Duodenal mucosa (tissue), 2 donors: ENCODE measurements around the gene ATRX.
A peak's percentile ranks its signal among the peaks of the same experiment; 100 is the strongest.
"Not testable (repeated sequence)": the region's sequence is repeated elsewhere in the genome, so short reads cannot be mapped to it uniquely, and the experiment has no call there.

Experiments
- H3K27ac ChIP-seq: one replicate; pipeline ENCODE4 v1.7.0; 2013; ENCODE audit warnings: low read depth, low read length
- H3K27me3 ChIP-seq, 2 donors: one replicate each; pipeline ENCODE4 v1.7.0; 2013; ENCODE audit warnings: low read length in 2 of 2, control low read depth in 1 of 2; ENCODE audit not compliant: insufficient read depth in 2 of 2, control insufficient read depth in 1 of 2
- H3K36me3 ChIP-seq, 2 donors: one replicate each; pipeline ENCODE4 v1.7.0; 2013; ENCODE audit warnings: low read length in 2 of 2, control low read depth in 1 of 2; ENCODE audit not compliant: insufficient read depth in 2 of 2, control insufficient read depth in 1 of 2
- H3K4me1 ChIP-seq, 2 donors: one replicate each; pipeline ENCODE4 v1.7.0; 2013; ENCODE audit warnings: low read length in 2 of 2, control low read depth in 1 of 2; ENCODE audit not compliant: insufficient read depth in 2 of 2, control insufficient read depth in 1 of 2
- H3K4me3 ChIP-seq, 2 donors: one replicate each; pipeline ENCODE4 v1.7.0; 2013; ENCODE audit warnings: low read length in 2 of 2, low read depth in 1 of 2
- H3K9ac ChIP-seq, 2 donors: one replicate each; pipeline ENCODE4 v1.7.0; 2013; ENCODE audit warnings: low read length in 2 of 2, low read depth in 1 of 2
- H3K9me3 ChIP-seq, 2 donors: one replicate each; pipeline ENCODE4 v1.7.0; 2013; ENCODE audit warnings: low read length in 2 of 2, control low read depth in 1 of 2; ENCODE audit not compliant: control insufficient read depth in 1 of 2

The ATRX gene

GRCh38 chrX:77786365-77786680, 307 bp upstream of the ATRX start:
- peak overlapping the region; percentile 92 for H3K27ac ChIP-seq
- no peaks in the 10 kb centered on the region for H3K9me3 ChIP-seq
- H3K27me3 ChIP-seq: no peaks in the 10 kb centered on the region
- H3K4me1 ChIP-seq: peaks cover 0 to 7% of the 10 kb centered on the region in 2 donors
- H3K4me3 ChIP-seq: peak overlapping the region; percentile 79 to 81
- peak overlapping the region; percentile 81 for H3K9ac ChIP-seq
- no peaks in the 10 kb centered on the region for H3K36me3 ChIP-seq

GRCh38 chrX:77779695-77780094, 6.3 kb downstream of the ATRX start:
- Histone ChIP-seq H3K27ac (no peak overlapping the region), H3K36me3 (no peaks in the 10 kb centered on the region), H3K27me3 (no peaks in the 10 kb centered on the region), H3K4me1 (peaks cover 3 to 4% of the 10 kb centered on the region in 2 donors), H3K9ac (no peak overlapping the region), H3K4me3 (no peak overlapping the region), H3K9me3 (no peaks in the 10 kb centered on the region)

- peaks cover 0 to 3% of the 10 kb centered on the region in 2 donors for H3K4me1 ChIP-seq
- H3K27ac ChIP-seq: no peak overlapping the region
- no peaks in the 10 kb centered on the region for H3K27me3 ChIP-seq
- no peaks in the 10 kb centered on the region for H3K9me3 ChIP-seq
- H3K9ac ChIP-seq: no peak overlapping the region
- no peaks in the 10 kb centered on the region for H3K36me3 ChIP-seq
- H3K4me3 ChIP-seq: no peak overlapping the region
These were observed 9.4 kb downstream of the ATRX start for GRCh38 chrX:77776659-77777058.

- H3K4me3 ChIP-seq: no peak overlapping the region
- no peaks in the 10 kb centered on the region for H3K27me3 ChIP-seq
- H3K36me3 ChIP-seq: no peaks in the 10 kb centered on the region
- no peak overlapping the region for H3K27ac ChIP-seq
- no peaks in the 10 kb centered on the region for H3K9me3 ChIP-seq
- peaks cover 0 to 8% of the 10 kb centered on the region in 2 donors for H3K4me1 ChIP-seq
- no peak overlapping the region for H3K9ac ChIP-seq
These were observed 14.4 kb downstream of the ATRX start for GRCh38 chrX:77771601-77772000.

GRCh38 chrX:77768787-77769186, 17.2 kb downstream of the ATRX start:
- H3K27me3 ChIP-seq: no peaks in the 10 kb centered on the region
- no peak overlapping the region for H3K27ac ChIP-seq
- peaks cover 0 to 5% of the 10 kb centered on the region in 2 donors for H3K4me1 ChIP-seq
- no peaks in the 10 kb centered on the region for H3K9me3 ChIP-seq
- H3K9ac ChIP-seq: no peak overlapping the region
- H3K4me3 ChIP-seq: no peak overlapping the region
- H3K36me3 ChIP-seq: no peaks in the 10 kb centered on the region

GRCh38 chrX:77766212-77766611, 19.8 kb downstream of the ATRX start:
- H3K9me3 ChIP-seq, H3K27me3 ChIP-seq, H3K4me3 ChIP-seq, H3K36me3 ChIP-seq, H3K4me1 ChIP-seq, H3K27ac ChIP-seq, H3K9ac ChIP-seq: not testable (repeated sequence)

GRCh38 chrX:77755561-77755960, 30.5 kb downstream of the ATRX start:
- no peaks in the 10 kb centered on the region for H3K9me3 ChIP-seq
- H3K4me3 ChIP-seq: no peak overlapping the region
- no peaks in the 10 kb centered on the region for H3K4me1 ChIP-seq
- no peak overlapping the region for H3K9ac ChIP-seq
- H3K36me3 ChIP-seq: no peaks in the 10 kb centered on the region
- H3K27ac ChIP-seq: no peak overlapping the region
- no peaks in the 10 kb centered on the region for H3K27me3 ChIP-seq

GRCh38 chrX:77753942-77754341, 32.1 kb downstream of the ATRX start:
- H3K27me3 ChIP-seq, H3K9ac ChIP-seq, H3K9me3 ChIP-seq, H3K4me3 ChIP-seq, H3K36me3 ChIP-seq, H3K27ac ChIP-seq, H3K4me1 ChIP-seq: not testable (repeated sequence)

- H3K4me3 ChIP-seq: no peak overlapping the region
- no peak overlapping the region for H3K27ac ChIP-seq
- H3K9ac ChIP-seq: no peak overlapping the region
- no peaks in the 10 kb centered on the region for H3K27me3 ChIP-seq
- H3K4me1 ChIP-seq: no peaks in the 10 kb centered on the region
- no peaks in the 10 kb centered on the region for H3K9me3 ChIP-seq
- H3K36me3 ChIP-seq: no peaks in the 10 kb centered on the region
These were observed 36.3 kb downstream of the ATRX start for GRCh38 chrX:77749695-77750094.

GRCh38 chrX:77743720-77744119, 42.3 kb downstream of the ATRX start:
- Histone ChIP-seq H3K4me1 (peaks cover 11 to 12% of the 10 kb centered on the region in 2 donors), H3K4me3 (no peak overlapping the region), H3K9me3 (no peaks in the 10 kb centered on the region), H3K27me3 (no peaks in the 10 kb centered on the region), H3K27ac (no peak overlapping the region), H3K9ac (no peak overlapping the region), H3K36me3 (no peaks in the 10 kb centered on the region)

- Histone ChIP-seq H3K27me3 (no peaks in the 10 kb centered on the region), H3K4me3 (no peak overlapping the region), H3K27ac (no peak overlapping the region), H3K9me3 (no peaks in the 10 kb centered on the region), H3K9ac (no peak overlapping the region), H3K36me3 (no peaks in the 10 kb centered on the region), H3K4me1 (peaks cover 11 to 12% of the 10 kb centered on the region in 2 donors)
These were observed 43.1 kb downstream of the ATRX start for GRCh38 chrX:77742788-77743476.
